ENCODE measurements around the gene PPFIA4.
"Not testable (repeated sequence)": the region's sequence is repeated elsewhere in the genome, so short reads cannot be mapped to it uniquely, and the experiment has no call there.

The PPFIA4 gene
- 0.13 to 2.6 (median 1.1) reads per million in 9 experiments for total RNA-seq

DNA sequence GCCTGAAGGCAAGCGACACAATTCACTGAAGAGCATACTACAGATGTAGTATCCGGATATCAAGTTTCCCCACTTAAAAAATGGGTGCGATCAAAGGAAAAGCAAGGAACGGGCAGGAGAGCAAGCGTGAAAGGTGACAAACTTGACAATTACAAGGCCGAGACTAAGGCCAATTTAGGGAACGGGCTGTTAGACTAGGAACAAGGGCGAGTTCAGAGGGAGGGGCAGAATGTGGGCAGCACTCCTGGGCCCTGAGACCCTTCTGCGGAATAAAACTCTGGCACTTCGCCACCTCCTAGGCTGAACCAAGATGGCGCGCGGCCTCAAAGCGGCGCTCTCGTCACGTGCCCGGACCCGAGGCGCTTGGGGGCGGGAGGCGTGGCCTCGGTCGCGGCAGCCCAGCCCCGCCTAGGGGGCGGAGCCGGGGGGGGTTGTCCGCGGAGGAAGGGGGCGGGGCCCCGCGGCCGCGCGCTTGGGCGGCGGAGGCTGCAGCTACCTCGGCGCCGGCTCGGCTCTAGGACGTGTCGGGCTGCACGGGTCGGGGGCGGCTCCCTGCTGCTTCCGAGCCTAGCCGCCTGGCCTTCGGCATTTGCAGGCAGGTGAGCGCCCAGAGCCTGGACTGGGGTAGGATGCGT, at the start of gene PPFIA4:
Gene PPFIA4, plus strand, starts transcription at position 461 of the 635 bp plus-strand sequence. CDS start 12,518 bp downstream, outside the sequence.
- Mint-ChIP-seq H3K4me3 (peak within 1 kb of the TSS; percentile 74 to 76), H3K27me3 (peaks cover 0 to 7% of the 10 kb centered on the region in 2 donors), H3K4me1 (ENCODE audit: low read depth in 2 of 2) (peaks cover 8 to 9% of the 10 kb centered on the region in 2 donors), H3K9me3 (peaks cover 0 to 1% of the 10 kb centered on the region in 2 donors), H3K36me3 (ENCODE audit: insufficient read depth) (peaks cover 43% of the 10 kb centered on the region), H3K27ac (peak within 1 kb of the TSS; percentile 3 to 50)
- ATAC-seq (replicated peaks) = peak; percentile 94
- peak; percentile 84 to 89 (median 84) for DNase-seq

GRCh38 chr1:202976633-202977032, 49.7 kb upstream of the PPFIA4 start:
- Mint-ChIP-seq H3K27ac (no peak overlapping the region), H3K9me3 (no peaks in the 10 kb centered on the region), H3K36me3 (ENCODE audit: insufficient read depth) (no peaks in the 10 kb centered on the region), H3K4me1 (ENCODE audit: low read depth in 2 of 2) (no peaks in the 10 kb centered on the region), H3K27me3 (peaks cover 56 to 57% of the 10 kb centered on the region in 2 donors), H3K4me3 (no peak overlapping the region)
- no peak for DNase-seq
- no peak for ATAC-seq (replicated peaks)

DNA sequence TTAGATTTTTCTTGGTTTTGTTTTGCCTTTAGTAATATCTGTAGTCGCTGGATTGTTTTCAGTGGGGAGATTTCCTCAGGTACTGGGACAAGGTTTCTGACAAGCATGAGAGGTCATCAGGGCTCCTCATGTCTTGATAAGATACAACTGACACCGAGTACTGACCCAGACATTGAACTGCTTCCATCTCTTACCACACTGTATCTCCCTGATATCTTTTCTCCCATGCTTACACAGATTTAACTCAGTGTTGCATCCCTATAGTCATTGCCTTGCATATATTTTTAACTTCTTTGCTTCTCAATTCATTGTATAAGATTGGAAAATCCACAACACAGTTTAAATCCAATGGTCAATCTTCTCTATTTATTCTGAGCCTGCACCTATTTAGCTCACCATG, 46.8 kb upstream of the PPFIA4 start:
- Mint-ChIP-seq H3K9me3 (no peaks in the 10 kb centered on the region), H3K27me3 (peaks cover 52 to 57% of the 10 kb centered on the region in 2 donors), H3K4me1 (ENCODE audit: low read depth in 2 of 2) (no peaks in the 10 kb centered on the region), H3K4me3 (no peak overlapping the region), H3K27ac (no peak overlapping the region), H3K36me3 (ENCODE audit: insufficient read depth) (no peaks in the 10 kb centered on the region)
- ATAC-seq (replicated peaks) = no peak
- no peak for DNase-seq

GRCh38 chr1:202981939-202982338, 44.4 kb upstream of the PPFIA4 start:
- ATAC-seq (replicated peaks) (no peak), DNase-seq (no peak)
- H3K9me3 Mint-ChIP-seq = no peaks in the 10 kb centered on the region
- H3K36me3 Mint-ChIP-seq (ENCODE audit: insufficient read depth) = no peaks in the 10 kb centered on the region
- no peaks in the 10 kb centered on the region for H3K4me1 Mint-ChIP-seq (ENCODE audit: low read depth in 2 of 2)
- H3K27me3 Mint-ChIP-seq = peaks cover 40 to 46% of the 10 kb centered on the region in 2 donors
- peak overlapping the region in 1 of 2 donors; percentile 6 for H3K27ac Mint-ChIP-seq
- H3K4me3 Mint-ChIP-seq = no peak overlapping the region

GRCh38 chr1:202982715-202983430, 43.4 kb upstream of the PPFIA4 start:
- H3K4me3 Mint-ChIP-seq = no peak overlapping the region
- no peak for DNase-seq

GRCh38 chr1:202986120-202986519, 40.2 kb upstream of the PPFIA4 start:
- H3K27me3 Mint-ChIP-seq = peaks cover 17 to 44% of the 10 kb centered on the region in 2 donors
- H3K4me1 Mint-ChIP-seq (ENCODE audit: low read depth in 2 of 2); H3K36me3 Mint-ChIP-seq (ENCODE audit: insufficient read depth); H3K27ac Mint-ChIP-seq; ATAC-seq (replicated peaks); DNase-seq; H3K4me3 Mint-ChIP-seq; H3K9me3 Mint-ChIP-seq: not testable (repeated sequence)

More at GRCh38 chr1:202982715-202983430, 43.4 kb upstream of the PPFIA4 start:
- H3K4me1 Mint-ChIP-seq (ENCODE audit: low read depth in 2 of 2) = no peaks in the 10 kb centered on the region
- no peaks in the 10 kb centered on the region for H3K36me3 Mint-ChIP-seq (ENCODE audit: insufficient read depth)
- H3K27ac Mint-ChIP-seq = no peak overlapping the region
- ATAC-seq (replicated peaks) = no peak
- H3K27me3 Mint-ChIP-seq = peaks cover 36 to 46% of the 10 kb centered on the region in 2 donors
- H3K9me3 Mint-ChIP-seq = no peaks in the 10 kb centered on the region

GRCh38 chr1:202987255-202987654, 39.0 kb upstream of the PPFIA4 start:
- no peak overlapping the region for H3K4me3 Mint-ChIP-seq

GRCh38 chr1:202987922-202988583, 38.2 kb upstream of the PPFIA4 start:
- Mint-ChIP-seq H3K9me3 (no peaks in the 10 kb centered on the region), H3K36me3 (ENCODE audit: insufficient read depth) (no peaks in the 10 kb centered on the region), H3K4me3 (no peak overlapping the region), H3K27me3 (peaks cover 29 to 61% of the 10 kb centered on the region in 2 donors), H3K27ac (no peak overlapping the region), H3K4me1 (ENCODE audit: low read depth in 2 of 2) (no peaks in the 10 kb centered on the region)
- DNase-seq (no peak), ATAC-seq (replicated peaks) (no peak)

More at GRCh38 chr1:202987255-202987654, 39.0 kb upstream of the PPFIA4 start:
- no peak for DNase-seq
- Mint-ChIP-seq H3K27me3 (peaks cover 28 to 55% of the 10 kb centered on the region in 2 donors), H3K36me3 (ENCODE audit: insufficient read depth) (no peaks in the 10 kb centered on the region), H3K9me3 (no peaks in the 10 kb centered on the region), H3K27ac (no peak overlapping the region), H3K4me1 (ENCODE audit: low read depth in 2 of 2) (no peaks in the 10 kb centered on the region)
- no peak for ATAC-seq (replicated peaks)

- no peak overlapping the region for H3K4me3 Mint-ChIP-seq
- H3K36me3 Mint-ChIP-seq (ENCODE audit: insufficient read depth) = no peaks in the 10 kb centered on the region
- ATAC-seq (replicated peaks) (no peak), DNase-seq (no peak)
- peaks cover 45 to 80% of the 10 kb centered on the region in 2 donors for H3K27me3 Mint-ChIP-seq
- H3K27ac Mint-ChIP-seq = no peak overlapping the region
- H3K4me1 Mint-ChIP-seq (ENCODE audit: low read depth in 2 of 2) = no peaks in the 10 kb centered on the region
- H3K9me3 Mint-ChIP-seq = no peaks in the 10 kb centered on the region
Observed at GRCh38 chr1:202989879-202990278, 36.4 kb upstream of the PPFIA4 start.

DNA sequence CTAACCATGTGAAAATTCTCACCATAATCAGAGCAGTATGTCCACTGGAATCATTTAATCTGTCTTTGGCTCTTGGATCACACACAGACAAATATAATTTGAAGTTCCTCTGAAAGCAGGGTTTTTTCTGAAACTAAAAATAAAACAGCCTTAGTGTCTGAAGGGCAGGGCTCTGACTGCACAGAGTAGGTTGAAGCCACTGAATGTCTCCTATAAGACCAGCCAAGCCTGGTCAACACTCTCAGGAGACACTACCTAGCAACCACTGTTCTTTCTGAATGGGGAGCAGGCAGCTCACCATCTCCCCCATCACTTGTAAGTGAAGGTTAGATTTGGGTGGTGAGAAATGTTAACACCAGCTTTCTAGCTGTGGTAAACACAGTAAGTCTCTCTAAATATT, 35.2 kb upstream of the PPFIA4 start:
- no peak overlapping the region for H3K4me3 Mint-ChIP-seq
- peaks cover 57 to 91% of the 10 kb centered on the region in 2 donors for H3K27me3 Mint-ChIP-seq
- H3K27ac Mint-ChIP-seq = no peak overlapping the region

GRCh38 chr1:202994756-202995155, 31.5 kb upstream of the PPFIA4 start:
- no peak overlapping the region for H3K27ac Mint-ChIP-seq
- no peaks in the 10 kb centered on the region for H3K9me3 Mint-ChIP-seq
- H3K4me1 Mint-ChIP-seq (ENCODE audit: low read depth in 2 of 2) = peaks cover 0 to 5% of the 10 kb centered on the region in 2 donors
- H3K27me3 Mint-ChIP-seq = peaks cover 56 to 85% of the 10 kb centered on the region in 2 donors
- no peak overlapping the region for H3K4me3 Mint-ChIP-seq
- no peak for DNase-seq
- no peaks in the 10 kb centered on the region for H3K36me3 Mint-ChIP-seq (ENCODE audit: insufficient read depth)
- ATAC-seq (replicated peaks) = no peak

More for the DNA sequence above, 35.2 kb upstream of the PPFIA4 start:
- no peaks in the 10 kb centered on the region for H3K9me3 Mint-ChIP-seq
- no peaks in the 10 kb centered on the region for H3K36me3 Mint-ChIP-seq (ENCODE audit: insufficient read depth)
- DNase-seq (no peak), ATAC-seq (replicated peaks) (no peak)
- H3K4me1 Mint-ChIP-seq (ENCODE audit: low read depth in 2 of 2) = no peaks in the 10 kb centered on the region

DNA sequence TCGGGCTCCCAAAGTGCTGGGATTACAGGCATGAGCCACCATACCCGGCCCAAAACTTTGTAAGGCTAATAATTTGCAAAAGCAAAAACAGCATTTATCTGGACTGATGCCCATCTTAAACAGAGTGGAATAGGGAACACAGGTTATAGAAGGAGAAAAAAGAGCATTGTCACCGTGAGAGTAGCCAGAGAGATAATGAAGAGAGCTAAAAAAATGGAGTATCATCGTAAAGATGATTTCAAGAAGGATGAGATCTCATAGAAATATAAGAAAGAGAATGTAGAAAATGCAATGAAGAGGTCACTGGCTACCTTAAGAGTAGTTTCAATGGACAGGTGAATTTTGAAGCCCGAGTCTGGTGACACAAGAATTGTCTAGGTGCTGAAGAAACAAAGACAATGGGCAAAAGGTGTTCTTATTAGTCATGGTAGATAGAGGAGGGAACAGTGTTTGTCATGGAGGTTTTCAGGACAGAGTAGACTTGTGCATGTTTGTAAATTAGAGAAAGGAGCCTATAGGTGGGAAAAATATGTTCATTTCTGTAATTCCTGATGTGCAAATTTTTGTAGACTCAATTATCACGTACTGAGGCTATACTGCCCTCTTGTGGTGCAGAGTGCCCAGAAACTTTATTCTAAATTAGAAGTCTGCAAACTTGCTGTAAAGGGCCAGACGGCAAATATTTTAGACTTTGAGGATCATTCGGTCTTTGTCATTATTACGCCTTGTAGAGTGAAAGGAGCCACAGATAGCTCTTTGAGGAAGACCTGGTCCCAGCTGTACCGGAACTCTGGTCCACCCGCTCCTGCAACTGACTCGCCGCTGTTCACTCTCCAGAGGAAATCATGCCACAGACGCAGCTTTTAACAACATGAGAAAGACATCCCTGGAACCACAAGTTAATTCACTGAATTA, 27.2 kb upstream of the PPFIA4 start:
- H3K9me3 Mint-ChIP-seq = no peaks in the 10 kb centered on the region
- ATAC-seq (replicated peaks) (peak; percentile 71), DNase-seq (peak; percentile 71 to 73 (median 71))
- H3K4me1 Mint-ChIP-seq (ENCODE audit: low read depth in 2 of 2) = peaks cover 0 to 5% of the 10 kb centered on the region in 2 donors
- peaks cover 37 to 48% of the 10 kb centered on the region in 2 donors for H3K27me3 Mint-ChIP-seq
- no peaks in the 10 kb centered on the region for H3K36me3 Mint-ChIP-seq (ENCODE audit: insufficient read depth)
- H3K4me3 Mint-ChIP-seq = no peak overlapping the region
- H3K27ac Mint-ChIP-seq = no peak overlapping the region

Data from effector memory CD8-positive, alpha-beta T cell (primary cell).